Activated naive CD4-positive, alpha-beta T cell treated with anti-CD3 and anti-CD28 coated beads, Interleukin-2, amount 50 U/mL, for 24 hours (primary cell): ENCODE data around the gene CLEC3B.
A peak's percentile ranks its signal among the peaks of the same experiment; 100 is the strongest.
"Not testable (repeated sequence)": the region's sequence is repeated elsewhere in the genome, so short reads cannot be mapped to it uniquely, and the experiment has no call there.

Experiments
- H3K27ac Mint-ChIP-seq: one replicate; pipeline ENCODE4 v1.8.0; 2021; ENCODE audit warnings: mild to moderate bottlenecking, mixed read lengths
- H3K27me3 Mint-ChIP-seq: one replicate; pipeline ENCODE4 v1.8.0; 2021; ENCODE audit warnings: mixed read lengths
- H3K36me3 Mint-ChIP-seq: one replicate; pipeline ENCODE4 v1.8.0; 2021; ENCODE audit warnings: mixed read lengths
- H3K4me1 Mint-ChIP-seq: one replicate; pipeline ENCODE4 v1.8.0; 2021; ENCODE audit warnings: mixed read lengths
- H3K4me3 Mint-ChIP-seq: one replicate; pipeline ENCODE4 v1.8.0; 2021; ENCODE audit warnings: mild to moderate bottlenecking, mixed read lengths
- H3K9me3 Mint-ChIP-seq: one replicate; pipeline ENCODE4 v1.8.0; 2021; ENCODE audit warnings: mixed read lengths

Gene CLEC3B

GRCh38 chr3:45065373-45065720 lies 39.2 kb downstream of the CLEC3B start:
- no peaks in the 10 kb centered on the region for H3K9me3 Mint-ChIP-seq
- peak overlapping the region; percentile 52 for H3K27ac Mint-ChIP-seq
- H3K36me3 Mint-ChIP-seq = no peaks in the 10 kb centered on the region
- peaks cover 21% of the 10 kb centered on the region for H3K4me1 Mint-ChIP-seq
- no peak overlapping the region for H3K4me3 Mint-ChIP-seq
- no peaks in the 10 kb centered on the region for H3K27me3 Mint-ChIP-seq

DNA sequence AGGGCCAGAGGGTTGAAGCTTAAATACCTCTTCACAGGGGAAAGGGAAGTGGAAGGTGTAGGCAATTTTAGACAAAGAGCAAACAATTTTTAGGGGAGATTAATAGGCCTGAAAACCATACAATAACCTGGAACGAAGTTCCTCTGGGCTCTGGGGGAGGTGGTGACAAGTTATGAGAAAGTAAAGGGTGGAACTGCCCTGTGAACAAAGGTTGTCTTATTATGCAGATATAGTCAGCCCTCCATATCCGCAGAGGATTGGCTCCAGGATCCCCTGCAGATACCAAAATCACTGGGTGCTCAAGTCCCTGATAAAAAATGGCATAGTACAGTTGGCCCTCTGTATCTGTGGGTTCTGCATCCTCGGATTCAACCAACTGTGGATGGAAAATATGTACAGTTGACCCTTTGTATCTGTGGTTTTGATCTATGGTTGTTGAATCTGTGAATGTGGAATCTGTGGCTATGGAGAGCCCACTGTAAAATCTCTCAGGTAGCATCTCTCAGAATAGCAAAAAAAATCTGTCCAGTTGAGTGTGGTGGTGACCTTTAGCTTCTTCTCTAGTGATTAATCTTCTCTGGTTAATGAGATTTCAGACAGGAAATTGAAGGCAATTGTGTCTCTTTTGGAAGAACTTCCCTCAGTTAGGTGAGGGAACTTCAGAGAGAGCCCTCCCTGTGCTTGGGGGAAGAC lies 40.2 kb downstream of the CLEC3B start:
- H3K27ac Mint-ChIP-seq = no peak overlapping the region
- H3K4me1 Mint-ChIP-seq = peaks cover 21% of the 10 kb centered on the region
- no peak overlapping the region for H3K4me3 Mint-ChIP-seq
- H3K9me3 Mint-ChIP-seq = no peaks in the 10 kb centered on the region
- no peaks in the 10 kb centered on the region for H3K27me3 Mint-ChIP-seq
- H3K36me3 Mint-ChIP-seq = no peaks in the 10 kb centered on the region

- H3K27ac Mint-ChIP-seq = no peak overlapping the region
- no peaks in the 10 kb centered on the region for H3K27me3 Mint-ChIP-seq
- H3K9me3 Mint-ChIP-seq = no peaks in the 10 kb centered on the region
- H3K36me3 Mint-ChIP-seq = no peaks in the 10 kb centered on the region
- no peak overlapping the region for H3K4me3 Mint-ChIP-seq
- H3K4me1 Mint-ChIP-seq = peaks cover 21% of the 10 kb centered on the region
Measured at GRCh38 chr3:45067486-45067885, 41.4 kb downstream of the CLEC3B start.

GRCh38 chr3:45067941-45068340 lies 41.8 kb downstream of the CLEC3B start:
- no peaks in the 10 kb centered on the region for H3K36me3 Mint-ChIP-seq
- H3K27ac Mint-ChIP-seq = no peak overlapping the region
- H3K9me3 Mint-ChIP-seq = no peaks in the 10 kb centered on the region

GRCh38 chr3:45071075-45071474 lies 45.0 kb downstream of the CLEC3B start:
- Mint-ChIP-seq H3K4me1 (peaks cover 4% of the 10 kb centered on the region), H3K4me3 (no peak overlapping the region), H3K36me3 (no peaks in the 10 kb centered on the region), H3K27me3 (no peaks in the 10 kb centered on the region), H3K27ac (no peak overlapping the region), H3K9me3 (no peaks in the 10 kb centered on the region)

More at GRCh38 chr3:45067941-45068340, 41.8 kb downstream of the CLEC3B start:
- Mint-ChIP-seq H3K4me3 (no peak overlapping the region), H3K4me1 (peaks cover 21% of the 10 kb centered on the region), H3K27me3 (no peaks in the 10 kb centered on the region)

DNA sequence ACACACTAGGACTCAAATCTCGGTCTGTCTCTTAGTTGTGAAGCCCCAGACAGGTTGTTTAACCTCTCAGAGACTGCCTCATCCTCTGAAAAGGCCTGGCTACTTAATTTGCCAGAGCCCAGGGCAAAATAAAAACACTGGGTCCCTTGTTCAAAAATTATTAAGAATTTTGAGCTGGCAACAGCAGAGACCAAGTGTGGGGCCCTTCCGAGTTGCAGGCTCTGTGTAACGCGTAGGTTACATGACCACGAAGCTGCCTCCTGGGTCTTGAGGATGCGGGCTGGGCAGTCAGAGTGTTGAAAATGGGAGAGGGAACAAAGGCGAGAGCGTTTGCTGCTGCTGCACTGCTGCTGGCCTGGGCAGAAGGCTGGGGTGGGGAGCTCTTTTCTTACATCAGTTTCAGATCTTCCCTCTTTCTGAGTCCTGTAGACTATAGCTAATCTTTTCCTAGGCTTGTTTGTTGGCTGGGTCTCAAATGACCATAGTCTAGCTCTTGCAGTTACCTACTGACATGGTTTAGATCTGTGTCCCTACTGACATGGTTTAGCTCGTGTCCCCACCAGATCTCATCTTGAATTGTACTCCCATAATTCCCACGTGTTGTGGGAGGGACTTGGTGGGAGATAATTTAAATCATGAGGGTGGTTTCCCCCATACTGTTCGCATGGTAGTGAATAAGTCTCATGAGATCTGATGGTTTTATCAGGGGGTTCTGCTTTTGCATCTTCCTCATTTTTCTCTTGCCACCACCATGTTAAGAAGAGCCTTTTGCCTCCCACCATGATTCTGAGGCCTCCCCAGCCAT lies 49.9 kb downstream of the CLEC3B start:
- H3K4me1 Mint-ChIP-seq = no peaks in the 10 kb centered on the region
- no peak overlapping the region for H3K27ac Mint-ChIP-seq
- H3K27me3 Mint-ChIP-seq = no peaks in the 10 kb centered on the region
- H3K9me3 Mint-ChIP-seq = peaks cover 4% of the 10 kb centered on the region
- no peak overlapping the region for H3K4me3 Mint-ChIP-seq
- H3K36me3 Mint-ChIP-seq = no peaks in the 10 kb centered on the region

- not testable (repeated sequence) for H3K36me3 Mint-ChIP-seq, H3K9me3 Mint-ChIP-seq, H3K4me3 Mint-ChIP-seq, H3K4me1 Mint-ChIP-seq, H3K27me3 Mint-ChIP-seq, H3K27ac Mint-ChIP-seq
Measured at GRCh38 chr3:45078256-45078655, 52.2 kb downstream of the CLEC3B start.

DNA sequence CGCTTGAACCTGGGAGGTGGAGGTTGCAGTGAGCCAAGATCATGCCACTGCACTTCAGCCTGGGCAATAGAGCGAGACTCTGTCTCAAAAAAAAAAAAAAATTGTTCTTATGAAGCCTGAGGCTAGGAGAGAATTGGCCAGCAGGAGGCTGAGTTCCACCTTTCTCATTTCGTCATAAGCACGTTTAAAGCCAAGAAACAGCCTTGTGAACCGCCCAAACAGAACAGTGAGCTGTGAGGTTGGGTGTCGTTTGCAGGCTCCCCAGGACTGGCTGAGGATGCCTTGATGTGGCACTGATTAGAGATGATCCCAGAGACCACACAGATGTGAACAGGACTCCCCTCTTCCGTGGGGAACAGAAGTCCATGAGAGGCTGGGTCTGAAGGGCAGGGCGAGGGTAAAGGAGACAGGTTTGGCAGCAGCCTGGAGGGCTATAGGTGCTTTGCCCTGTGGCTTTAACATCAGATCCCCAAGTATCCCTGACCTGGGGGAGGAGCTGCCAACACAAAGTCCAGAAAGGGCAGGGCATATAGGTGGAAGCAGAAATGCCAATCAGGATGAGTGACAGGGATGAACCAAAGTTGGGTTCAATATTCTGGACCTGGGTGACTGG lies 52.9 kb downstream of the CLEC3B start:
- Mint-ChIP-seq H3K4me3 (no peak overlapping the region), H3K27ac (no peak overlapping the region), H3K9me3 (peaks cover 4% of the 10 kb centered on the region), H3K27me3 (no peaks in the 10 kb centered on the region), H3K36me3 (no peaks in the 10 kb centered on the region), H3K4me1 (no peaks in the 10 kb centered on the region)

DNA sequence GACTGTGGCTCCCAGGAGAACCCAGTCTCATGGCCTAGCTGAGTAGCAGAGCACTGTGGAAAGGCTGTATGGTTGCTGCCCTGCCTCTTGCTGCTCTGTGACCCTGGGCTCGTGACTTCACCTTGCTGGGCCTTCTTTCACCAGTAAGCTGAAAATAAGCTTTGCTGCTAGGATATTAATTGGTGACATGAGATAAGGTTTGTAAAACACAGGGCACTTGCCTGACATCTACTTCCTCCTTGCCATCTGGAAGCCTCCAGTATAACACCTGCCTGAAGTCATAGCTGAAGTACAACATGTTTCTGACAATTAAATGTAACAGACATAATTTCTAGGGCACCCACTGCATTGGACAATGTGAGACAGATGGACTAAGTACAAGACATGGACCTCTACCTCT lies 53.6 kb downstream of the CLEC3B start:
- Mint-ChIP-seq H3K4me1 (no peaks in the 10 kb centered on the region), H3K36me3 (no peaks in the 10 kb centered on the region), H3K4me3 (no peak overlapping the region), H3K27ac (no peak overlapping the region), H3K27me3 (no peaks in the 10 kb centered on the region), H3K9me3 (peaks cover 4% of the 10 kb centered on the region)

DNA sequence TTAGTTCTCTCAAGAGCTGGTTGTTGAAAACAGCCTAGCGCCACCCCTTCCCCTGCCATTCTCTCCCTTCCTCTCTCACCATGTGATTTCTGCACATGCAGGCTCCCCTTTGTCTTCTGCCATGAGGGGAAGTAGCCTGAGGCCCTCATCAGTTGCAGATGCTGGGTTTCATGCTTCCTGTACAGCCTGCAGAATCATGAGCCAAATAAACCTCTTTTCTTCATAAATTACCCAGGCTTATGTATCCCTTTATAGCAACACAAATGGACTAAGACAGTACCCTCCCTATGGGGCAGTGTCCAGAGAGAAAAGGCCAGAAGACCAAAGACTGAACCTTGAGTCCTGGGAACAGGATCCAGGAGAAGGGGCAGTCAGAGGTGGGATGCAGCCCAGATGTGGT lies 54.7 kb downstream of the CLEC3B start:
- Mint-ChIP-seq H3K27ac (no peak overlapping the region), H3K4me1 (no peaks in the 10 kb centered on the region), H3K36me3 (no peaks in the 10 kb centered on the region), H3K9me3 (peaks cover 4% of the 10 kb centered on the region), H3K4me3 (no peak overlapping the region), H3K27me3 (no peaks in the 10 kb centered on the region)

- Mint-ChIP-seq H3K4me1 (no peaks in the 10 kb centered on the region), H3K27ac (no peak overlapping the region), H3K27me3 (no peaks in the 10 kb centered on the region), H3K9me3 (peaks cover 4% of the 10 kb centered on the region), H3K4me3 (no peak overlapping the region), H3K36me3 (no peaks in the 10 kb centered on the region)
Measured at GRCh38 chr3:45081506-45082141, 55.5 kb downstream of the CLEC3B start.

DNA sequence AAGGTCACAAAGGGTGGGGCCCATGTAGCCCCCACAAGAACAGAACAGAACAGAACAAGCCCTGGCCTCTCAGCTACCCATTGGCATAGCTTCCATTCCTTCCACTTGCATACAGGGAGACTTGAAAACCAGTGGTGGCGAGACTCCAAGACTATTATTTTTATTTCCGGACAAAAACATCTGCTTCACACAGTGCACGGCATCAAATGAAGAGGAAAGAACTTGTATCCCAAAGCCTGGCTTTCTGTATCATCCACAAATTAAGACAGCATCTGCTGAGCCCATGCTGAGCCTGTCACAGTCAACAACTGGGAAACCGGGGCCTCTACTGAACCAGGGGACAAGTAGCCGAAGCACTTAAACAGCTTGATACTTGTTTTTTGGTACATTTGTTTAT lies 56.0 kb downstream of the CLEC3B start:
- H3K4me3 Mint-ChIP-seq = no peak overlapping the region

DNA sequence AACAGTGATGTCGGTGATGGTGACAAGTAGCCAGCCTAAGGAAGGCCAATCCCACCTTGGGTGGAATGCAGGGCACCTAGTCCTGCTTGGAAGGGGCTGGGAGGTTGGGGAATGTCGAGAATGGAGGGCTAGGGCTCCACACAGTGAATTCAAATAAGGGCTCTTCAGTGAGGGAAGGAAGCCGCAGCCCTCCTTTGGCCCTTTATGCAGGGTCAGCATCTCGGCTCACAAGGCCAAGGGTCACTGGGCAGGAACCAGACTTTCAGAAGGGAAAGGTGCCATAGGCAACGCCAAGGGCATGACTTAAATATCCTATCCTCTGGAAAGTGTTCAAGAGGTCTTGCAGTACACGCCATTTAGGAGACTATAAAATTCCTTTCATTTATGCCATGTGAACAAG lies 56.9 kb downstream of the CLEC3B start:
- Mint-ChIP-seq H3K4me1 (no peaks in the 10 kb centered on the region), H3K27me3 (no peaks in the 10 kb centered on the region), H3K4me3 (no peak overlapping the region), H3K27ac (no peak overlapping the region), H3K36me3 (no peaks in the 10 kb centered on the region), H3K9me3 (peaks cover 4% of the 10 kb centered on the region)

More for the DNA sequence above, 56.0 kb downstream of the CLEC3B start:
- Mint-ChIP-seq H3K36me3 (no peaks in the 10 kb centered on the region), H3K27me3 (no peaks in the 10 kb centered on the region), H3K27ac (no peak overlapping the region), H3K4me1 (no peaks in the 10 kb centered on the region), H3K9me3 (peaks cover 4% of the 10 kb centered on the region)

DNA sequence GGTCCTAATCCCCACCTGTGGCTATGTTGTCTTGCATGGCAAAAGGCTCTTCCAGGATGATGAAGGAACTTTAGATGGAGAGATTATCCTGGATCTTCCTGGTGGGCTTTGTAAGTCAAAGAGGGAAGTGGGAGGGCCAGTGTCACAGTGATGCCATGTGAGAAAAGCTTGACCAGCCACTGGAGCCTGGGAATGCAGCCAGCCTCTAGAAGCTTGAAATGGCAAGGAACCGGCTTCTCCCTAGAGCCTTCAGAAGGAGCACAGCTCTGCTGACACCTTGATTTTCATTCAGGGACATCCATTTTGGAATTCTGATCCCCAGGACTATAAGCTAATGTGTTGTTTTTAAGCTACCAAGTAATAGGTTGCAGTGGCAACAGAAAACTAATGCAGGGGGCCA lies 58.3 kb downstream of the CLEC3B start:
- no peak overlapping the region for H3K4me3 Mint-ChIP-seq
- H3K27me3 Mint-ChIP-seq = no peaks in the 10 kb centered on the region
- H3K36me3 Mint-ChIP-seq = no peaks in the 10 kb centered on the region
- peaks cover 5% of the 10 kb centered on the region for H3K4me1 Mint-ChIP-seq
- H3K9me3 Mint-ChIP-seq = peaks cover 4% of the 10 kb centered on the region
- no peak overlapping the region for H3K27ac Mint-ChIP-seq

DNA sequence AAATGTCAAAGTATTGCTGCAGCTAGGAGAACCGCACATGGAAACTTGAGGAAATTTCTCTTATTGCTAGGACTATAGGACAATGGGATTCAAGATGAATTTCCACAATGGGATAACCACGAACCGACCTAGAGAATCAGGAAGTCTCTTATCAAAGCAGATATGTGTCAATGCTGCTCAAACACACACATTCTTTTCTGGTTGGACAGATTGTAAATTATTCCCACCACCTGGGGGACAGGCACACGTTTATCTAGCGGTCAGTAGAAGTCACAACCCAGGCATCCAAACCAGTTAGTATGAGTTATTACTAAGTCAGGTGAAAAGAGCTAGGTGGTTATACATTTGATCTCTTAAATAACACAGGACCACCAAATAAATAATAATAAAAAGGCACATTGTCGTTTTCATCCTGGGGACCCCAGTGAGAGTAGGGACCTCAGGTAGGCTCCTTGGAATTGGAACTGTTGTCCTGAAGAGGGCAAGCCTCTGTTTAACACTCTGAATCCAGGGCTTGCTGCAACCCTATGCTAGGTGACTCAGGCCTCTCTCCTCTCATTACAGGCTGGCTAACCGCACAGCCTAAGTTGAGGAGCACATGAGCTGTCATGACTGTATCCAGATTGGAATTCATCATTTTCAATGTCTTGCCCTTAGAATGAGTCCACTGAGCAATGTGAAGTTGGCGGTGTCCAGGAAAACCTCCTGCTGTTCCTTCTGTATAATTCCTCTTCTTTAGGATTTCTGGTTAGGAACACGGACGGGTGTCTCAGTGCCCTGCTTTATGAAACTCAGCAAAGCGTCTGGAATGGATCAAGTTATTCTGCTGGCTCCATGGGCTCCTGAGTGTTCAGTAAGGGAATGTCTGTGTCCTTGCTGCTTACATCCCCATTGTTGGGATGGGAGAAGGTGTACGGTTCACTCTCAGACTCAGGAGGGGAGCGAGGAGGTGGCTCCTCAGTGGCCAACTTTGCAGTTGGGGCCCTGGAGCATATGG lies 59.0 kb downstream of the CLEC3B start:
- Mint-ChIP-seq H3K36me3 (no peaks in the 10 kb centered on the region), H3K9me3 (peaks cover 2% of the 10 kb centered on the region), H3K4me3 (no peak overlapping the region), H3K27me3 (no peaks in the 10 kb centered on the region), H3K4me1 (peaks cover 5% of the 10 kb centered on the region), H3K27ac (no peak overlapping the region)
